Endothelial cell of umbilical vein (primary cell): Measurements from ENCODE around the gene ANXA5. TPM values are rescaled to one million over a fixed set of nuclear protein-coding genes. Genes with fewer than 3 reads are reported as not detected.

Experiments
- BruUV-seq: library from RNA; stranded (reverse); fragments of 400-500 nt; replicated peaks from 2 replicates; lab custom pipeline; 2021; lab: Mats Ljungman, UMichigan
- CTCF ChIA-PET: fragments of 300-600, 350-600 bp; sonication (Branson Sonifier 250); formaldehyde crosslinking; loops from one replicate; lab custom pipeline; 2021; ENCODE audit warnings: antibody characterized with exemption, inconsistent platforms; lab: Charles Lee
- POLR2A ChIA-PET: fragments of 300-600, 350-600 bp; sonication (Branson Sonifier 250); formaldehyde crosslinking; loops from one replicate; lab custom pipeline; 2021; ENCODE audit warnings: antibody characterized with exemption, inconsistent platforms; lab: Charles Lee
- DNase-seq: peaks from one replicate; pipeline ENCODE4 v3.0.0-alpha.2; 2011; ENCODE audit warnings: low read depth, low spot score
- FAIRE-seq: peaks from 2 replicates; lab custom pipeline; 2011; peaks lifted over from hg19 to GRCh38; lab: Jason Lieb, UNC
- H2AFZ ChIP-seq: 2 replicates; pipeline ENCODE4 v1.6.0; 2012; ENCODE audit warnings: low read depth, low read length, control low read depth, inconsistent platforms
- H3K27ac ChIP-seq: 2 replicates; pipeline ENCODE4 v1.5.1; 2011; ENCODE audit warnings: low read depth, mild to moderate bottlenecking, control low read depth, low read length, moderate library complexity; ENCODE audit not compliant: insufficient read depth
- H3K27me3 ChIP-seq, 2 experiments: 2 replicates each; pipeline versions ENCODE4 v1.6.0 to v1.6.1; 2011; ENCODE audit warnings: low read length in 2 of 2, mixed read lengths in 1 of 2; ENCODE audit not compliant: control insufficient read depth in 2 of 2, insufficient read depth in 2 of 2
- H3K36me3 ChIP-seq, 2 experiments: 2 replicates in 1 of 2; 3 replicates in 1 of 2; pipeline ENCODE4 v1.5.1; 2011; ENCODE audit warnings: low read length in 2 of 2, mild to moderate bottlenecking in 1 of 2, moderate library complexity in 1 of 2; ENCODE audit not compliant: control insufficient read depth in 2 of 2, insufficient read depth in 2 of 2; ENCODE audit errors: extremely low read depth in 1 of 2
- H3K4me1 ChIP-seq: 3 replicates; pipeline ENCODE4 v1.5.1; 2011; ENCODE audit warnings: mild to moderate bottlenecking, low read length; ENCODE audit not compliant: control insufficient read depth, insufficient read depth; ENCODE audit errors: extremely low read depth
- H3K4me2 ChIP-seq: 2 replicates; pipeline ENCODE4 v1.6.1; 2011; ENCODE audit warnings: low read length, control low read depth, mixed read lengths; ENCODE audit not compliant: insufficient read depth
- H3K4me3 ChIP-seq, 3 experiments: fragments of 200-600 bp in 1 of 3; sonication (generic), shearing (Covaris generic) in 1 of 3; replicated peaks in 1 of 3; 2 replicates each; pipeline ENCODE4 v1.5.1; 2011 to 2016; ENCODE audit warnings: control low read depth in 3 of 3, low read length in 3 of 3, mild to moderate bottlenecking in 2 of 3, inconsistent platforms in 1 of 3, low read depth in 1 of 3, moderate library complexity in 1 of 3; ENCODE audit not compliant: insufficient read depth in 1 of 3
- H3K79me2 ChIP-seq: 2 replicates; pipeline ENCODE4 v1.6.0; 2012; ENCODE audit warnings: low read length, inconsistent platforms; ENCODE audit not compliant: control insufficient read depth, insufficient read depth
- H3K9ac ChIP-seq: replicated peaks from 2 replicates; pipeline ENCODE3; 2011; ENCODE audit warnings: low read length, control low read depth; ENCODE audit not compliant: insufficient read depth; ENCODE audit errors: extremely low read depth
- H3K9me1 ChIP-seq: replicated peaks from 3 replicates; pipeline ENCODE4 v1.6.0; 2011; ENCODE audit warnings: mild to moderate bottlenecking, low read length; ENCODE audit not compliant: control insufficient read depth, insufficient read depth; ENCODE audit errors: extremely low read depth
- H3K9me3 ChIP-seq: replicated peaks from 2 replicates; pipeline ENCODE4 v1.5.1; 2012; ENCODE audit warnings: low read length, inconsistent platforms; ENCODE audit not compliant: control insufficient read depth, insufficient read depth
- H4K20me1 ChIP-seq: replicated peaks from 2 replicates; pipeline ENCODE3; 2011; ENCODE audit warnings: mild to moderate bottlenecking, low read length; ENCODE audit not compliant: control insufficient read depth, insufficient read depth; ENCODE audit errors: extremely low read depth
- EZH2 ChIP-seq: IDR thresholded peaks from 2 replicates; pipeline ENCODE4 v1.6.1; 2012; ENCODE audit warnings: borderline replicate concordance, low read depth, mild to moderate bottlenecking, moderate library complexity, low read length, inconsistent platforms; ENCODE audit not compliant: severe bottlenecking
- FOS ChIP-seq: IDR thresholded peaks from 2 replicates; pipeline ENCODE4 v1.6.1; 2011; ENCODE audit warnings: mild to moderate bottlenecking, low read length, moderate library complexity, borderline replicate concordance; ENCODE audit not compliant: insufficient read depth
- GATA2 ChIP-seq: IDR thresholded peaks from 2 replicates; pipeline ENCODE4 v1.7.0; 2011; ENCODE audit warnings: low read depth, mild to moderate bottlenecking, moderate library complexity, mixed read lengths, low read length; ENCODE audit not compliant: insufficient read length, insufficient read depth
- JUN ChIP-seq: IDR thresholded peaks from 2 replicates; pipeline ENCODE4 v1.6.1; 2011; ENCODE audit warnings: borderline replicate concordance, low read depth; ENCODE audit not compliant: insufficient read length, insufficient read depth
- MAX ChIP-seq: IDR thresholded peaks from 2 replicates; pipeline ENCODE4 v1.6.1; 2011; ENCODE audit not compliant: insufficient read depth, insufficient read length
- MYC ChIP-seq: IDR thresholded peaks from one replicate; pipeline ENCODE4 v1.6.1; 2011; ENCODE audit warnings: mild to moderate bottlenecking, low read depth, low read length
- POLR2A ChIP-seq: IDR thresholded peaks from 2 replicates; pipeline ENCODE4 v1.6.1; 2012; ENCODE audit warnings: low read depth, mild to moderate bottlenecking, control low read depth, low read length
- POLR2AphosphoS5 ChIP-seq: IDR thresholded peaks from 2 replicates; pipeline ENCODE4 v1.6.1; 2012; ENCODE audit warnings: low read depth, mild to moderate bottlenecking, control low read depth, low read length, moderate library complexity; ENCODE audit not compliant: insufficient read depth
- dilution Hi-C: fragments of 300-500 bp; cut with MboI; formaldehyde crosslinking; loops from one replicate; pipeline ENCODE4 v1.15.0; 2019; ENCODE audit warnings: low sequenced_read_pairs; ENCODE audit not compliant: extremely low pct_ligation_motif_present
- intact Hi-C: fragments of 100-400 bp; cut with micrococcal nuclease; formaldehyde crosslinking; loops from one replicate; pipeline ENCODE4 v1.10.0; 2022
- polyA plus RNA-seq, 4 experiments: library from polyadenylated mRNA; depleted of rRNA in 3 of 4; stranded (reverse) in 3 of 4; unstranded in 1 of 4; fragments of >200 nt; gene quantifications; 2 replicates each; pipeline versions ENCODE4 v1.2.1 to v1.2.3, GENCODE V29; 2011 to 2012; ENCODE audit warnings: missing spikeins in 1 of 4
- total RNA-seq: library from RNA; stranded (reverse); gene quantifications from 2 replicates; pipeline ENCODE4 v1.2.3, GENCODE V29; 2021
- TF ChIP-seq, protein P1 (sequence below), 2 donors: IDR thresholded peaks; 1 replicate in 1 of 2; 2 replicates in 1 of 2; pipeline ENCODE4 v1.5.1; 2011; ENCODE audit warnings: low read length in 2 of 2, mild to moderate bottlenecking in 2 of 2, moderate library complexity in 2 of 2, control low read depth in 1 of 2, inconsistent platforms in 1 of 2, low read depth in 1 of 2; ENCODE audit not compliant: insufficient read depth in 1 of 2; ENCODE audit errors: extremely low read depth in 1 of 2

ANXA5 gene
- total and polyA plus RNA-seq, 2 donors (not counting 3 experiments of a cell fraction or from before 2014, with no cell fraction given), result 450 to 528 TPM

- TF ChIP-seq, protein P1, sequence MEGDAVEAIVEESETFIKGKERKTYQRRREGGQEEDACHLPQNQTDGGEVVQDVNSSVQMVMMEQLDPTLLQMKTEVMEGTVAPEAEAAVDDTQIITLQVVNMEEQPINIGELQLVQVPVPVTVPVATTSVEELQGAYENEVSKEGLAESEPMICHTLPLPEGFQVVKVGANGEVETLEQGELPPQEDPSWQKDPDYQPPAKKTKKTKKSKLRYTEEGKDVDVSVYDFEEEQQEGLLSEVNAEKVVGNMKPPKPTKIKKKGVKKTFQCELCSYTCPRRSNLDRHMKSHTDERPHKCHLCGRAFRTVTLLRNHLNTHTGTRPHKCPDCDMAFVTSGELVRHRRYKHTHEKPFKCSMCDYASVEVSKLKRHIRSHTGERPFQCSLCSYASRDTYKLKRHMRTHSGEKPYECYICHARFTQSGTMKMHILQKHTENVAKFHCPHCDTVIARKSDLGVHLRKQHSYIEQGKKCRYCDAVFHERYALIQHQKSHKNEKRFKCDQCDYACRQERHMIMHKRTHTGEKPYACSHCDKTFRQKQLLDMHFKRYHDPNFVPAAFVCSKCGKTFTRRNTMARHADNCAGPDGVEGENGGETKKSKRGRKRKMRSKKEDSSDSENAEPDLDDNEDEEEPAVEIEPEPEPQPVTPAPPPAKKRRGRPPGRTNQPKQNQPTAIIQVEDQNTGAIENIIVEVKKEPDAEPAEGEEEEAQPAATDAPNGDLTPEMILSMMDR (IDR thresholded peaks at IDR 0.05; ENCODE audit: extremely low read depth in 1 of 2, insufficient read depth in 1 of 2, low read depth in 1 of 2, low read length in 2 of 2), result no peak
- Histone ChIP-seq H2AFZ (no peak overlapping the region), H3K4me3 (no peak overlapping the region), H3K9me3 (no peaks in the 10 kb centered on the region), H4K20me1 (peaks cover 2% of the 10 kb centered on the region), H3K36me3 (peaks cover 16 to 51% of the 10 kb centered on the region in 2 experiments), H3K9me1 (no peaks in the 10 kb centered on the region), H3K27ac (no peak overlapping the region), H3K79me2 (peaks cover 45% of the 10 kb centered on the region), H3K27me3 (no peaks in the 10 kb centered on the region), H3K9ac (no peak overlapping the region), H3K4me1 (no peaks in the 10 kb centered on the region), H3K4me2 (no peak overlapping the region)
- ChIA-PET CTCF (interaction anchor here (0.8 to 2.4 kb wide), 4 partner anchors 10 to 39 kb away, joined by 3 to 7 read pairs (median 4); no protein-coding TSS in a partner anchor), POLR2A (no interaction called here)
- FAIRE-seq (no peak), DNase-seq (no peak)
- dilution Hi-C loops, result no loop called here
- no TSS peak for BruUV-seq
- intact Hi-C loops, result loop anchor here (10.0 kb wide), 1 partner anchor 47 kb away; no protein-coding TSS in a partner anchor
Observed at GRCh38 chr4:121677524-121677923, 19.3 kb downstream of the ANXA5 start.

DNA sequence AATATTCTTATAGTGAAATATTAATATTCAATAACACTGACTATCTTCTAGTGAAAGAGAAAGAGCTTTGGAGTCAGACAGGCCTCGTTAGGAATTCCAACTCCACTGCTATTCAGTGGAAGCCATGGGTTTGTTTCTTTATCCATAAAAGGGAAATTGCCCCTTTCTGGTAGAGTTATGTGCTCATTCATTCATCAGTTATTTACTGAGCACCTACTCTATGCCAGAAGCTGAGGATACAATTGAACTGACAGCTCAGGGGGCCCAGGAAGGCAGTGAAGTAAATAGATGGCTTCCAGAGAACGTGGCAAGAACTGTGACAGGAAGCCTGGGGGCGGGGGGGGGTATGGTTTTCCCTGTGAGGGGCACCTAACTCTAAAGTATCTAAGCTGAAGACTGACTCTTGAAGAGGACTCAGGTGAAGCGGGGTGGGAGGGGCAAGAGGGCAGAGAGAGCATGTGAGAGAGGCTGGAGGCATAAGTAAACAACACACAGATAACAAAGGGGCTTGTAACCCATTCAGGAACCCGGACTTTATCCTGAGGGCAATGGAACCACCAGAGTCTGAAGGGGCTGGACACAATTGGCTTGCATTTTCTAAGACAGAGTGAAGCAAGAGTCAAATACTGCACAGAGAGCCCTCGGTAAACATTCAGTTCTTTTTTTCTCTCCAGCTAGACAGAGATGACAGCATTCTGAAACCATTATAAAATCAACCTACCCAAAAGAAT, 20.3 kb downstream of the ANXA5 start:
- TF ChIP-seq POLR2AphosphoS5 (no peak), MYC (no peak), GATA2 (no peak), MAX (no peak), JUN (no peak), FOS (no peak), POLR2A (no peak), EZH2 (no peak)
- TF ChIP-seq, protein P1 (IDR thresholded peaks at IDR 0.05; ENCODE audit: extremely low read depth in 1 of 2, insufficient read depth in 1 of 2, low read depth in 1 of 2, low read length in 2 of 2), result no peak
- Histone ChIP-seq H3K79me2 (peaks cover 41% of the 10 kb centered on the region), H3K27me3 (no peaks in the 10 kb centered on the region), H3K4me3 (no peak overlapping the region), H3K36me3 (peaks cover 22 to 50% of the 10 kb centered on the region in 2 experiments), H4K20me1 (peaks cover 2% of the 10 kb centered on the region), H3K9me1 (no peaks in the 10 kb centered on the region), H3K4me1 (no peaks in the 10 kb centered on the region), H3K9ac (no peak overlapping the region), H2AFZ (no peak overlapping the region), H3K9me3 (no peaks in the 10 kb centered on the region), H3K4me2 (no peak overlapping the region), H3K27ac (no peak overlapping the region)
- intact Hi-C loops, result loop anchor here (10.0 kb wide), 1 partner anchor 48 kb away; no protein-coding TSS in a partner anchor
- dilution Hi-C loops, result no loop called here
- no TSS peak for BruUV-seq
- POLR2A ChIA-PET, result no interaction called here
- DNase-seq, result no peak
- CTCF ChIA-PET, result interaction anchor here (1.0 to 2.4 kb wide), 3 partner anchors 9 to 20 kb away, joined by 3 to 7 read pairs (median 3); partner anchors contain the start of gene ANXA5
- FAIRE-seq, result no peak
